Measurements from ENCODE around the gene PPIL4. TPM values are rescaled to one million over a fixed set of nuclear protein-coding genes. Genes with fewer than 3 reads are reported as not detected.

PPIL4 gene

GRCh38 chr6:149455031-149455732 is 90.7 kb downstream of the PPIL4 start:
- peak overlapping the region in 1 of 2 experiments; percentile 35 for H3K14ac ChIP-seq (ENCODE audit: low read length in 2 of 2)
- H3K18ac ChIP-seq (ENCODE audit: low read depth in 1 of 2, low read length in 2 of 2) = peak overlapping the region; percentile 65 to 80
- DNase-seq = no peak
- H3K4me3 ChIP-seq (ENCODE audit: insufficient read depth in 1 of 2, low read depth in 1 of 2, low read length in 2 of 2) = no peak overlapping the region
- H2AFZ ChIP-seq (ENCODE audit: low read depth, low read length) = no peak overlapping the region
- H2AK5ac ChIP-seq (ENCODE audit: low read length, severe bottlenecking) = no peak overlapping the region
- no peak overlapping the region for H3K27ac ChIP-seq (ENCODE audit: low read length, poor library complexity, severe bottlenecking)
- H3K36me3 ChIP-seq (ENCODE audit: control insufficient read depth in 1 of 2, insufficient read depth in 2 of 2, low read depth in 1 of 2, low read length in 2 of 2) = peaks cover 0 to 3% of the 10 kb centered on the region in 2 experiments
- H3K9ac ChIP-seq (ENCODE audit: low read length) = no peak overlapping the region
- peaks cover 19% of the 10 kb centered on the region for H3K4me1 ChIP-seq (ENCODE audit: control insufficient read depth, insufficient read depth, low read depth, low read length)
- WGBS = 90% methylated on average over 11 of the region's 11 CpGs
- peak overlapping the region; percentile 12 for H4K8ac ChIP-seq (ENCODE audit: low read length)
- H4K91ac ChIP-seq (ENCODE audit: low read length) = peak overlapping the region; percentile 87
- H3K4me2 ChIP-seq (ENCODE audit: low read length, poor library complexity, severe bottlenecking) = no peak overlapping the region
- H2BK15ac ChIP-seq (ENCODE audit: low read depth, poor library complexity, severe bottlenecking) = no peak overlapping the region
- no peak overlapping the region for H2BK5ac ChIP-seq (ENCODE audit: low read depth, low read length, poor library complexity, severe bottlenecking)
- H3K4ac ChIP-seq (ENCODE audit: low read depth in 1 of 2, low read length in 2 of 2) = peak overlapping the region in 1 of 2 experiments; percentile 73
- peaks cover 4 to 37% of the 10 kb centered on the region in 2 experiments for H3K27me3 ChIP-seq (ENCODE audit: control insufficient read depth in 1 of 2, insufficient read depth in 1 of 2, low read length in 2 of 2)
- H2BK120ac ChIP-seq (ENCODE audit: low read depth, low read length) = no peak overlapping the region
- H2BK12ac ChIP-seq (ENCODE audit: low read length in 2 of 2) = peak overlapping the region; percentile 65 to 78
- H3K79me1 ChIP-seq (replicated peaks; ENCODE audit: low read length, poor library complexity, severe bottlenecking) = no peaks in the 10 kb centered on the region
- no peaks in the 10 kb centered on the region for H3K9me3 ChIP-seq (ENCODE audit: control insufficient read depth, low read length)
- H3K23ac ChIP-seq (ENCODE audit: low read length in 2 of 2) = no peak overlapping the region

Small RNAs within 50 kb of the gene (small RNA-seq; reads per million reads assigned to genes)
- not detected for gene RF00410 (ENCODE audit: low read depth)
- not detected for gene RNU7-3P (ENCODE audit: low read depth)
